ENCODE measurements around the gene ZSWIM8.
A peak's percentile ranks its signal among the peaks of the same experiment; 100 is the strongest.
"Not testable (repeated sequence)": the region's sequence is repeated elsewhere in the genome, so short reads cannot be mapped to it uniquely, and the experiment has no call there.

ZSWIM8 gene, protein sequence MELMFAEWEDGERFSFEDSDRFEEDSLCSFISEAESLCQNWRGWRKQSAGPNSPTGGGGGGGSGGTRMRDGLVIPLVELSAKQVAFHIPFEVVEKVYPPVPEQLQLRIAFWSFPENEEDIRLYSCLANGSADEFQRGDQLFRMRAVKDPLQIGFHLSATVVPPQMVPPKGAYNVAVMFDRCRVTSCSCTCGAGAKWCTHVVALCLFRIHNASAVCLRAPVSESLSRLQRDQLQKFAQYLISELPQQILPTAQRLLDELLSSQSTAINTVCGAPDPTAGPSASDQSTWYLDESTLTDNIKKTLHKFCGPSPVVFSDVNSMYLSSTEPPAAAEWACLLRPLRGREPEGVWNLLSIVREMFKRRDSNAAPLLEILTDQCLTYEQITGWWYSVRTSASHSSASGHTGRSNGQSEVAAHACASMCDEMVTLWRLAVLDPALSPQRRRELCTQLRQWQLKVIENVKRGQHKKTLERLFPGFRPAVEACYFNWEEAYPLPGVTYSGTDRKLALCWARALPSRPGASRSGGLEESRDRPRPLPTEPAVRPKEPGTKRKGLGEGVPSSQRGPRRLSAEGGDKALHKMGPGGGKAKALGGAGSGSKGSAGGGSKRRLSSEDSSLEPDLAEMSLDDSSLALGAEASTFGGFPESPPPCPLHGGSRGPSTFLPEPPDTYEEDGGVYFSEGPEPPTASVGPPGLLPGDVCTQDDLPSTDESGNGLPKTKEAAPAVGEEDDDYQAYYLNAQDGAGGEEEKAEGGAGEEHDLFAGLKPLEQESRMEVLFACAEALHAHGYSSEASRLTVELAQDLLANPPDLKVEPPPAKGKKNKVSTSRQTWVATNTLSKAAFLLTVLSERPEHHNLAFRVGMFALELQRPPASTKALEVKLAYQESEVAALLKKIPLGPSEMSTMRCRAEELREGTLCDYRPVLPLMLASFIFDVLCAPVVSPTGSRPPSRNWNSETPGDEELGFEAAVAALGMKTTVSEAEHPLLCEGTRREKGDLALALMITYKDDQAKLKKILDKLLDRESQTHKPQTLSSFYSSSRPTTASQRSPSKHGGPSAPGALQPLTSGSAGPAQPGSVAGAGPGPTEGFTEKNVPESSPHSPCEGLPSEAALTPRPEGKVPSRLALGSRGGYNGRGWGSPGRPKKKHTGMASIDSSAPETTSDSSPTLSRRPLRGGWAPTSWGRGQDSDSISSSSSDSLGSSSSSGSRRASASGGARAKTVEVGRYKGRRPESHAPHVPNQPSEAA (N-terminal part only)

DNA sequence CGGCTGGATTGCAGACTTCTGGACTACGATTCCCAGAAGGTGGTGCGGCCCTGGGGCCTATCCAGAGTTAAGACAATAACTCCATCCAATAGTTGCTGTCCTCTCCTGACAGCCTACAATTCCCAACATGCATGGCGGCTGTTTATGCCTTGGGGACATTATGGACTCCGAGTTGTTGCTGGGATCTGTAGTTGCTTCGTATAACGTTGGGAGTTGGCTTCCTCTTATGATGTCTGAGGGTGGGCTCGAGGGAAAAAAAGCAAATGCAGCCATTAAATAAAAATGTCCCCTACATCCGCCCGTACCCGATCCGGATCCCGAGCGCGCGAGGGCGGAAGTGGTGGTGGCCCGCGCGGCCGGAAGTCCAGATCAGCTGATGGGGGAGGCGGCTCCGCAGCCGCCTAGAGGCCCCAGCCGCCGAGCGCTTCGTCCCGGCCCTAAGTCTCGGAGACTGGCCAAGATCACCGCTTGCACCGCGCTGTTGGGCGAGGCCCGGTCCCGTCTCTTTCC, at the start of gene ZSWIM8:
Gene ZSWIM8 (plus strand): TSS at position 396 of the 510 bp plus-strand sequence. CDS start 273 bp downstream, outside the sequence.
- DNase-seq (ENCODE audit: low read depth), result peak; percentile 81

GRCh38 chr10:73740501-73741254, 44.7 kb upstream of the ZSWIM8 start:
- not testable (repeated sequence) for DNase-seq (ENCODE audit: low read depth)

- no peak for DNase-seq (ENCODE audit: low read depth)
These were observed 43.0 kb upstream of the ZSWIM8 start for GRCh38 chr10:73742454-73742734.

GRCh38 chr10:73743327-73743904, 42.0 kb upstream of the ZSWIM8 start:
- no peak for DNase-seq (ENCODE audit: low read depth)

GRCh38 chr10:73743905-73744663, 41.3 kb upstream of the ZSWIM8 start, which contains the start of gene SEC24C:
TSS of gene SEC24C (plus strand) at chr10:73744372. CDS start at chr10:73746833, 2,461 bp downstream.
- DNase-seq (ENCODE audit: low read depth), result peak; percentile 92

DNA sequence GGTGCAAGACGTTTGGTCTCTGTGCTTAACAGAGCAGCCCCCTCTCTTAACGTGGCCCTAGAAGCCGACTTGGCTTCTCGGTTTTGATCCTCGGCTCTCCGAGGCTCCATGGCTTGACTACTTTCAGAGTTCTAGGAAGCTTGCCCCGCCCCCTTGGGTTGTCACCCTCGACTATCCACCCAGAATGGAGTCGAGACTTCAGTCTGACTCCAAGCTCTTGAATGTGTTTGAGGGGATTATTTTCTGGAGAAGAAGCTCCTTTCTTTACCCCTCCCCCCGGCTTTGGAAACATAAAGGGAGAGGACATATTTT, 40.8 kb upstream of the ZSWIM8 start:
- DNase-seq (ENCODE audit: low read depth), result peak; percentile 44

DNA sequence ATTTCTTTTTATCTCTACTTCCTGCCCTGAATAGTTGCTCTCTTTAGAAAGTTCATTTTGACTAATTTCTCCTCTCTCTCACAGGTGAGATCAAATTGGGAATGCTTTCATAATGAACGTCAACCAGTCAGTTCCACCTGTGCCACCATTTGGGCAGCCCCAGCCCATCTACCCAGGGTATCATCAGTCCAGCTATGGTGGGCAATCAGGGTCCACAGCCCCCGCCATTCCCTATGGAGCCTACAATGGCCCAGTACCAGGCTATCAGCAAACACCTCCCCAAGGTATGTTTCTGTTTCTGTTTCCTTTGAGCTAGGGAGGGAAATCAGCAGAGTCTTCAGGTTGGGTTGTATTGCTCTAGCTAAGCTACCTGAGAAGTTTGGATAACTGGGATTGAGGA, 38.7 kb upstream of the ZSWIM8 start:
- no peak for DNase-seq (ENCODE audit: low read depth)

DNA sequence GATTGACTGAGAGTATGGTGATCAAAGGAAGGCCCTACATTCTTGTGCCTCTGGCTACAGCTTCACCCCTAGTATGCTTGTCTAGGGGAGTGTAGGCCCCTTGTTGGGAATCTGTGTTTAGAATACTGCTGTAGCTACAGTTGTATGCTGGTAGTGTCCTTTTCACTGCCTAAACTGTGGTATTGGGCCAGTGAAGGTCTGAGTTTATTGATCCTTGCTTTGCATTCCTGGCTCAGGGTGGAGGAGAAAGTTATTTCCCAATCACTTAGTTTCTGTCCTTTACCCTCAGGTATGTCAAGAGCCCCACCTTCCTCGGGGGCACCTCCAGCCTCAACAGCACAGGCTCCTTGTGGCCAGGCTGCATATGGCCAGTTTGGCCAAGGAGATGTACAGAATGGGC, 34.6 kb upstream of the ZSWIM8 start:
- DNase-seq (ENCODE audit: low read depth), result no peak

- no peak for DNase-seq (ENCODE audit: low read depth)
These were observed 29.2 kb upstream of the ZSWIM8 start for GRCh38 chr10:73756183-73756582.

DNA sequence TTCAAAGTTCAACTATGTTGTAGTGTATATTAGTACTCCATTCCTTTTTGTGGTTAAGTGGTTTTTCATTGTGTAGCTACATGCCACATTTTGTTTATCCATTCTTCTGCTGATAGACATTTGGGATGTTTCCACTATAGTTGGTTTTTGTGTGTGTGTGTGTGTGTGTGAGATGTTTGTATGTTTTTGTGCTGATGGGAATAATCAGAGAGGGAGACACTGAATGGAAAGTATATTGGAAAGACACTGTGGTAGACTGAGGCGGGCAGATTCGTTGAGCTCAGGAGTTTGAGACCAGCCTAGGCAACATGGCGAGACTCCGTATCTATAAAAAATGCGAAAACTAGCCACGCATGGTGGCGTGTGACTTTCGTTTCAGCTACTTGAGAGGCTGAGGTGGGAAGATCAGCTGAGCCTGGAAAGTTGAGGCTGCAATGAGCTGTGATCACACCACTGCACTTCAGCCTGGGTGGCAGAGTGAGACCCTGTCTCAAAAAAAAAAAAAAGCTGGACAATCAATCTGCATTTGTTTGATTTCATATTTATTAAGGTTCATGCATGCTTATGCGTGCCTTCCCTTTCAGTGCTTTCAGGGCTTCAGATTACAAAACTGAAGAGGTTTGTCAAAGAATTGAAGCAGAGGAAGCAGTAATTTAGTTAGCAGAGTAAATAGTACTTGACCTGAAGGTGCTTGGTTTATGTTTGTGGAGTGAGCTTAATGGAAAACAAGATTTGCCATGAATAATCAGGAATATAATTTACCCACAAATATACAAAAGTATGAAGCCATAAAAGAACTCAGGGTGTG, 26.5 kb upstream of the ZSWIM8 start:
- DNase-seq (ENCODE audit: low read depth), result no peak

DNA sequence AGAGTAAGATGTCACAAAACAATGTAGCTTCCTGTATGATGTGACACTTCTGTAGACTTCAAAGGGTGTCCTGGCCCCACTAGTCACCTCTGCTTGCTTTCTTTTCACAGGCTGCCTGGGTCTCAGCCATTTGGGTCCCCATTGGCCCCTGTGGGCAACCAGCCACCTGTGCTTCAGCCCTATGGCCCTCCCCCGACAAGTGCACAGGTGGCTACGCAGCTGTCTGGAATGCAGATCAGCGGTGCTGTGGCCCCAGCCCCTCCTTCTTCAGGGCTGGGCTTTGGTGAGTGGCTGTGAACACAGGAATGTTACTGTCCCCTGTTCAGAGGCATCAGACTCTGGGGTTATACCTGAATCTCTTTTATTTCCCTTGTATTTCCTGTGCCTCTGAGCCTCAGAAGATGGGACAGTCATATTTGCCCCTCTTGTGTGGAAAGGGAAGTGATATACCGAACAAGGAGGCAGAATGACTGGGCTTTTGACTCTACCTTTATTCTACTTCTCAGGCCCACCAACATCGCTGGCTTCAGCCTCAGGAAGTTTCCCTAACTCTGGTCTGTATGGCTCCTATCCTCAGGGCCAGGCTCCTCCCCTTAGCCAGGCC, 25.8 kb upstream of the ZSWIM8 start:
- peak; percentile 64 for DNase-seq (ENCODE audit: low read depth)

DNA sequence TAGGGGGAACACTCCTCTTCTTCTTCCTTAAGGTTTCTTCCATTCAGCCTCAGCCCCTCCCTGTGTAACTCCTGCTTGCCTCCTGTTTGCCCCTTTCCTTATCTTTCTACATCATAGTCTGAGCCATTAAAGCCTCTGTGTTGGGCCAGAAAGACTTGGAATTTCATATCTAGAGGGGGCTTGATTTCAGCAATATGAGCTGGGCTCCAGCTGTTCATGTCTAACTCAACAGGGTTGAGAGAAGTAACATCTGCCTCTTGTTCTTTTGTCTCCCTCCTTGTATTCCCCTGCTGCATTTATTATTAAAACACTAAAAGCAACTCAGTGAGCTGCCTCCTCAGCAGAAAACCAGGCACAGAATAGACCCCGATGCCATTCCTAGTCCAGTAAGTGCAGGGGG, 23.6 kb upstream of the ZSWIM8 start:
- DNase-seq (ENCODE audit: low read depth), result no peak

GRCh38 chr10:73762915-73763314, 22.5 kb upstream of the ZSWIM8 start:
- no peak for DNase-seq (ENCODE audit: low read depth)

- no peak for DNase-seq (ENCODE audit: low read depth)
These were observed 22.1 kb upstream of the ZSWIM8 start for GRCh38 chr10:73763343-73763742.

DNA sequence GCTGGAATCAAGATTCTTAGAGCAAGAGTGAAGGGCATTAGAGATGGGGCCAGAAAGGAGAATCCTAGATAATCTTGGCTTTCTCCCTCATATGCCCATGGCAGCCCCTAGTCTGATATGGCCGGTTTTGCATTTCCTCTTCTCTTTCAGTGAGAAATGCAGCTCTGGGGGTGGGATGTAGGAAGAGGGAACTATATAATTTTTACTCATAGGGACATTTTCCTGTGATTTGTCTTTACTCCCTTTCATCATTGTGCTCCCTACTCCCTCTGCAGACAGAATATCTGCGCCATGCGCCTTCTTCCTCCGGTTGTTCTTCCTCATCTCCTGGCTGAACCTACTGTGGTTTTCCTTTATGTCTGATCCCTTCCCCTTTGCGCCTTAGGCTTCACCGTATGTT, 20.3 kb upstream of the ZSWIM8 start:
- DNase-seq (ENCODE audit: low read depth), result no peak

GRCh38 chr10:73768881-73769280, 16.5 kb upstream of the ZSWIM8 start:
- DNase-seq (ENCODE audit: low read depth), result peak; percentile 33

GRCh38 chr10:73769396-73769795, 16.0 kb upstream of the ZSWIM8 start:
- DNase-seq (ENCODE audit: low read depth), result no peak

DNA sequence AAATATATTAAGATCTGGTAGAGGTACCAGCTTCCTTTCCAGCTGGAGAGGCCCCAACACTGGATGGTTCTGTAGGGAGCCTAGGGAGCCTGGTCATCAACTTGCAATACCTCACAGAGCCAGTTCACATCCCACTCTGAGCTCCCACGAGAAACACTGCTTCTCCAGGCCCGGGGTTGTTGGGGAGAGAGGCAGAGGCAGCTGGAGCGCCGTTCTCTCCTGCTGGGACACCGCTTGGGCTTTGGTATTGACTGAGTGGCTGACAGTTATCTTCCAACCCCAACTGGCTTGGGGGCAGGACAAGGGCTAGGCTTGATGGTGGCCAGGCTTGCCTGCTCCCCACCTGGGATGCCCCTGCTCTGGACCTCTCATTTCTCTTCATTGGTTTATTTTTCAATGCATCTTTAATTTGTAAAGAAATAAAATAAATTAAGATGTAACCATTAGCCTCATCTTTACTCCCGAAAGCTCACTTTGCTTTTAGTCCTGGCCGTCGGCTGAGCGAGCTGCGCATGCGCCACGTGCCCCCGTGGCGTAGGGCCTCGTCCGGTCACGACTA, 13.6 kb upstream of the ZSWIM8 start:
- peak; percentile 62 for DNase-seq (ENCODE audit: low read depth)
